WI38 (cell line): ENCODE results near the gene ADGRV1.

ENCODE experiments used
- H3K4me3 ChIP-seq: 2 replicates; pipeline ENCODE4 v1.5.1; 2011; ENCODE audit warnings: low read depth, mild to moderate bottlenecking, control low read depth, low read length
- TF ChIP-seq, protein P1 (sequence below): IDR thresholded peaks from 2 replicates; pipeline ENCODE4 v1.5.1; 2012; ENCODE audit warnings: low read depth, mild to moderate bottlenecking, control low read depth, low read length

The ADGRV1 gene

DNA sequence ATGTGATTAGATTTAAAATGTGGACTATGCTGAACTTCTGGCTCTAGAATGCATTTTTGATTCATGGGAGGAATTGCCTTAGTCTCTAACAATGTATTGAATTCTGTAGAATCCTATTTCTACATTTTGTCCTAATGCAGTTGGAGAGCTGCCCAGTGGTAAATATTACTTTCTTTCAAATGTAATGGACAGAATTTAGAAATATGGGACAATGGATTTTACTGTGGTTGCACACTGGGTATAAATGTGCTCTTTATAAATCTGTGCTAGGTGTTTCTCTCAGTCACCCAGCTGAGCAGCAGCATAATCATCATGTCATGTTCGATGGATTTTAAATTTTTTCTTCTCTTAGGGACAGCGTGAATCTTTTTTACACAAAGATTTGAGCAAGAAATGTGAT, 141.7 kb downstream of the ADGRV1 start:
- TF ChIP-seq, protein P1, sequence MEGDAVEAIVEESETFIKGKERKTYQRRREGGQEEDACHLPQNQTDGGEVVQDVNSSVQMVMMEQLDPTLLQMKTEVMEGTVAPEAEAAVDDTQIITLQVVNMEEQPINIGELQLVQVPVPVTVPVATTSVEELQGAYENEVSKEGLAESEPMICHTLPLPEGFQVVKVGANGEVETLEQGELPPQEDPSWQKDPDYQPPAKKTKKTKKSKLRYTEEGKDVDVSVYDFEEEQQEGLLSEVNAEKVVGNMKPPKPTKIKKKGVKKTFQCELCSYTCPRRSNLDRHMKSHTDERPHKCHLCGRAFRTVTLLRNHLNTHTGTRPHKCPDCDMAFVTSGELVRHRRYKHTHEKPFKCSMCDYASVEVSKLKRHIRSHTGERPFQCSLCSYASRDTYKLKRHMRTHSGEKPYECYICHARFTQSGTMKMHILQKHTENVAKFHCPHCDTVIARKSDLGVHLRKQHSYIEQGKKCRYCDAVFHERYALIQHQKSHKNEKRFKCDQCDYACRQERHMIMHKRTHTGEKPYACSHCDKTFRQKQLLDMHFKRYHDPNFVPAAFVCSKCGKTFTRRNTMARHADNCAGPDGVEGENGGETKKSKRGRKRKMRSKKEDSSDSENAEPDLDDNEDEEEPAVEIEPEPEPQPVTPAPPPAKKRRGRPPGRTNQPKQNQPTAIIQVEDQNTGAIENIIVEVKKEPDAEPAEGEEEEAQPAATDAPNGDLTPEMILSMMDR = no peak
- H3K4me3 ChIP-seq = no peak overlapping the region

DNA sequence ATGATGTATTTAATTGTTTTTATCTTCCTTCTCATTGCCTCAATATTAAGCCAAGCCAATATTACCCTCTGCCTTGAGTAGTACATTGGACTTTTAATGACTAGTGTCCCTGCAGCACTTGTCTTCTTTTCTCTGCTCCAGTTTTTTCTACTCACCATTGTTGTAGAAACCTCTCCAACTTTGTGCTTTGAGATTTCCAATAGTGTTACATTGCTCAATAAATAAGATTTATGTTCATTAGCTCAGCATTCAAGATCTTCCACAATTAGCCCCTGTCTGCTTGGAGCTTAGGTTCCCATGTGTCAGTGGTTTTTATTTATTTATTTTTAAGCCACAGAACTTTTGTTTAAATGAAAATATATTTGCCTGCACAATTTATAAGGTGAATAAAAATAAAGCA, 145.3 kb downstream of the ADGRV1 start:
- H3K4me3 ChIP-seq = no peak overlapping the region
- TF ChIP-seq, protein P1 = no peak

DNA sequence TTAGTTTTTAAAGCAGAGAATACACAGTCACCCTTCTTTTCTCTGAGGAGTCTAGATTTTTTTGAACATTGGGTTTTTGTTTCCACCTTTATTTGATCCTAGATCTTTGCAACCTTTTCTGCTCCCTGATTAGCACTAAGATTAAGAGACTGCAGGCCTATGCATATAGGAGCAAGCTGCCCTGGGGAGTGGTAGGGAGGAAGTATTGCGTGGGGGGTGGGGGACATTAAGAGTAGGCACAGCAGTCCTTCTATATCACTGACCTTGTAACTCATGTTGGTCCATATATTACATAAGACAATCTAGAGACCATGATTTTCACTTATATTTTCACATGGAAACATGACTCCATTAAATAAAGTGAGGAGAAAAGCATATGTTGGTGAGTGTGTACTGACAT, 149.1 kb downstream of the ADGRV1 start:
- H3K4me3 ChIP-seq = no peak overlapping the region
- TF ChIP-seq, protein P1 = no peak

DNA sequence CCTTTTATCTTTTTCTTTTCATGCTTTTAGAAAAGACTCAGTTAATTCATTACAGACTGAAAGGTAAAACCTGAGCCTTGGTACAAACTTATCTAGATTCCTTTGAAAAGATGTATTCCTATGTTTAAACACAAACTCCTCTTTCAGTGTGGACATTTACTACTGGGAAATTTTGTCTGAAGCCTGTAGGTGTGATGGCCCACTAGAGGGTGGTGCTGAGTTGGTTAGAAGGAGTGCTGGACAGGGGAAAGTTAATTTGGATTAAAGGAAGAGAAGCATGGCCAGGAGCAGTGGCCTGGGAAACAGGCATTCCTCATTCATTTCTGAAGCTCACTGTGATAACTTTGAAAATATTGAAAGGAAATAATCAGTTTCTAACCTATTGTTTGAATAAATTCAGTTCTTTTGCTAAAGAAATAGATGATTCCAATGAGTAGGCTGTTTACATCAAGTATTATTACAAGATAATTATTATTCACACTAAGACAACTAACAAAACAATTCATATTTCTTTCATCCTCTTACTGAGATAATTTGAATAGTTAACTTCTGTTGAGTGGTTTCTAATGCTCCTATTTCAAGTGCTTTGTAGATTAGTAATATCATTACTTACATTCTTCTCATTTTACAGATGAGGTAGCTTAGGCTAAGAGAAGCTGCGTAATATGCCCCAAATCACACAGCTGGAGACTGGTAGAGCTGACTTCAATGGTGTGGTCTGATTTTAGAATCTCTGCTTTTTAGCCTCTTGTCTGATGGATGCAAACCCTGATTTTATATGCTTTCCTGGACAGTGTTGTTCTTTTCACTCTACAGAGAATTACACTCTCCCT, 150.9 kb downstream of the ADGRV1 start:
- TF ChIP-seq, protein P1 = no peak
- H3K4me3 ChIP-seq = no peak overlapping the region

DNA sequence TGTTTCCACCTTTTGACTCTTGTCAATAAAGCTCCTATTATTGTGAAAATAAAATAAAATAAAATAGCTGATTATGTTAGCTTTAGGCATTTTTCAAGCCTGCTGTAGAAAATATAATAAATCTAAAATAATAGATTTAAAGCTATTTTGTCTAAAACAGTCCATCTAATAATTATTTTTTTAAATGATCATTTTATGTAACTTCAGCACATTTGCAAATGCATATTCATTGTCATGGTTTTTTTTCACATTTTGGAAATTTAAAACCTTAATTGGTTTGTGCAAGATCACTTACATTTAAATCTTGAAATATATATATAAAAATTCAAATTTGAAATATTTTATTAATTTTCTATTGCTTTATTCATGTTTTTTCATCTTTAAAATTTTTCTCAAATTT, 159.8 kb downstream of the ADGRV1 start:
- H3K4me3 ChIP-seq = no peak overlapping the region
- TF ChIP-seq, protein P1 = no peak

DNA sequence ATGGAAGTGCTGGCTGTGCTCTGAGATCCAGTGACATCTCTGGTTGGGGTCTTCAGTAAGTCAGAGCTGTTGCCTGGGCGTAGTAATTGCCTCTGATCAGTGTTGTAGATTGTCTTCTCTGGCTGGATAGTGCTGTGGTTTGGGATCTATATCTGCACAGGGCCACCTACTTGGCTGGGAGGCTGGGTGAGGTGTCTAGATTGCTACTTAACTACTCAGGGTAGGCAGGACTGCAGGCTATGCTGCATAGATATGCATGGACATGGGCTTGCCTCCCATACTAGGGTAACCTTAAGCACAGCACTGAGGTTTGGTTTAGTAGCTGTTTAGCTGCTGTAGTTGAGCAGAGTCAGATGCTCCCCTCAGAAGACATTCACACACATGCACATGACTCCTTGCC, 181.0 kb downstream of the ADGRV1 start:
- no peak overlapping the region for H3K4me3 ChIP-seq
- TF ChIP-seq, protein P1 = no peak

DNA sequence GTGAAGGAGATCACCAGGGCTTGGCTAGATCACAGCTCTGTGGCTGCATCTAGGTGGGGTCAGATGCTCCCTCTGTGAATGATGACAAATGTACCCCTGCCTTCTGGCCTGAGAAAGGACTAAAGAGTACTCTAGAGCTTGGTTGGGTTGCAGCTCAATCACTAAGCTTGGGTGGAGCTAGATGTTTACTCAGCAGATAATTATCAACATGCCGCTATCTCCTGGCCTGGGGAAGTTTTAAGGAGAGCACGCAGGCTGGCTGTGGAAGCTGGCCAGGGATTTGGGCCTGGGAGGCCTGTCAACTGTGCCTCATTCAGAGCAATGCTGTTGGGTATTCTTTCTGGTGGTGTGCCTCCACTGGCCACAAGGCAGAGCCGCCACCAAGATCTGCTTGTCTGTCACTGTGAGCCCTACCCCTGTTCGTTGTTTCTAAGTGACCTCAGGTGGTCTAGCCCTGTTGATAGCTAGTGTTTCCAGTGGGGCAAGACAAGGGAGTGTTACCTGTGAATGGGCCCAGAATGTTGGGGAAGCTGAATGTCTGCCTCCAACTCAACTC, 181.7 kb downstream of the ADGRV1 start:
- TF ChIP-seq, protein P1 = no peak
- no peak overlapping the region for H3K4me3 ChIP-seq
